H54 (cell line): Measurements from ENCODE around the gene ZNF771.

Source experiments
- DNase-seq: peaks from one replicate; pipeline ENCODE4 v3.0.0; 2011; ENCODE audit warnings: low spot score, mixed read lengths; ENCODE audit not compliant: insufficient read length
- FAIRE-seq: peaks from 3 replicates; lab custom pipeline; 2011; peaks lifted over from hg19 to GRCh38; lab: Jason Lieb, UNC
- POLR2A ChIP-seq: IDR thresholded peaks from 2 replicates; pipeline ENCODE4 v1.6.1; 2011; ENCODE audit warnings: low read depth, mild to moderate bottlenecking, low read length

ZNF771 gene

DNA sequence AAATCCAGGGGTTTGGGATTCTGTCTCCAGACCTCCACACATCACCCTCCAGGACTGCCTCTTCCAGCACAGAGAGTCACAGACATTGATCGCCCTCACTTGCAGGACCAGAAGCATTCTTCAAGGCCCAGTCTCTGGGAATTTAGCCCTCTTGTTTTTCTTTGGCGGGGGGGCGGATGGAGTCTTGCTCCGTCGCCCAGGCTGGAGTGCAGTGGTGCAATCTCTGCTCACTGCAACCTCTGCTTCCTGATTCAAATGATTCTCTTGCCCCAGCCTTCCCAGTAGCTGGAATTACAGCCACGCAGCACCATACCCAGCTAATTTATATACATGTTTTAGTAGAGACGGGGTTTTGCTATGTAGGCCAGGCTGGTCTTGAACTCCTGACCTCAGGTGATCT, 56.7 kb downstream of the ZNF771 start:
- FAIRE-seq, result no peak
- no peak for DNase-seq
- TF ChIP-seq POLR2A, result no peak
